ENCODE data around the gene ATOH8.

ATOH8 gene

GRCh38 chr2:85769983-85770362, 16.2 kb downstream of the ATOH8 start:
- no peak overlapping the region for H3K4me3 ChIP-seq (ENCODE audit: insufficient read depth, low read depth, low read length, poor library complexity, severe bottlenecking)
- no peaks in the 10 kb centered on the region for H3K4me1 ChIP-seq (ENCODE audit: control insufficient read depth, insufficient read depth, low read length, poor library complexity, severe bottlenecking)
- DNase-seq: no peak
- no peaks in the 10 kb centered on the region for H3K9me3 ChIP-seq (ENCODE audit: control insufficient read depth, low read length)
- H3K27me3 ChIP-seq (replicated peaks; ENCODE audit: control insufficient read depth, insufficient read depth, low read length, poor library complexity, severe bottlenecking): peaks cover 10% of the 10 kb centered on the region
- no peaks in the 10 kb centered on the region for H3K36me3 ChIP-seq (ENCODE audit: control insufficient read depth, insufficient read depth, low read length)
- no peak overlapping the region for H3K27ac ChIP-seq (ENCODE audit: insufficient read depth, low read length, poor library complexity, severe bottlenecking)

DNA sequence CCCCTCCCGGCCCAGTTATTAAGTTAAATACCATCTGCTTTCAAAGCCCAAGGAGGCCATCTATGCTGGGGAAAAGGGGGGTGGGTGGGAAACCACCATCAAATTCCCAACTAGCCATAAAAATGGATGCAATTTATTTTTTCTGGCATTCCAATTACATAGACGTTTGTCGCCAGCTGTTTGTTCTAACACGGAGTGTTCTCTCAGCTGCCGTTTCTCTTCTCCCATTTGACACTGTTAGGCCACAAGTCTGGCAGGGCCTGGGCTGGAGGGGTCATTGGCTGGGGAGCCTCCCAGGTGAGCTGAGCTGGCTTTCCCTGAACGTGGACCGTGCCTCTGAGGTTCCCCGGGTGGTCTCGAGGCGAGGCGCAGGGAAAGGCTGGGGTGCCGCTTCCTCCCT, 16.6 kb downstream of the ATOH8 start:
- Histone ChIP-seq H3K4me1 (ENCODE audit: control insufficient read depth, insufficient read depth, low read length, poor library complexity, severe bottlenecking) (no peaks in the 10 kb centered on the region), H3K36me3 (ENCODE audit: control insufficient read depth, insufficient read depth, low read length) (no peaks in the 10 kb centered on the region), H3K27ac (ENCODE audit: insufficient read depth, low read length, poor library complexity, severe bottlenecking) (no peak overlapping the region), H3K4me3 (ENCODE audit: insufficient read depth, low read depth, low read length, poor library complexity, severe bottlenecking) (no peak overlapping the region), H3K9me3 (ENCODE audit: control insufficient read depth, low read length) (no peaks in the 10 kb centered on the region), H3K27me3 (replicated peaks; ENCODE audit: control insufficient read depth, insufficient read depth, low read length, poor library complexity, severe bottlenecking) (peaks cover 6% of the 10 kb centered on the region)
- no peak for DNase-seq

DNA sequence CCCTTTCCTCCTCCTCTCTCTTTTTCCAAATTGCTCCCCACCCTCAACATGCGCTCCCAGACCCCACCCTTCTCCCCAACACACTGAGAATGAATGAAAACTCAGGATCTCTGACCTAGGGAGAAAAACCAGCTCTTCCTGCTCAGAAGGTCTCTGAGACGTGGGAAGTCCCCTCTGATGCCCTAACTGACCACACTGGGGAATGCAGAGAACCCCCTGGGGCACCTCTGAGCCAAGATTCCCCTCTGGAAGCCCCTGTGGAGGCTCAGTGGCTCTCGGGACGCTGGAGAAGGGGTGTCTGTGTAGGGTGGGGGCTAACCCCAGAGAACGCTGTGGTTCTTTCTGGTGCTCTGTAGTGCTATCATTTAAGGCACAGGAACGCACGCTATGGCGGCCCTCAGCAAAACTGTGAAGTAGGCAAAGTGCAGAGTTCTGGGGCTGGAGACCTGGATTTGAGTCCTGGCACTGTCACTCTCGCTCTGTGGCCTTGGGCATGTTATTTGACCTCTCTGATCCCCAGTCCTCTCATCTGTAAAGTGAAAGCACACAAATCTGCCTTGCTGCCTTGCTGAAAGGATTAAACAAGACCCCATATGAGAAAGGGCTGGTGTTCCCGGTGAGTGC, 17.1 kb downstream of the ATOH8 start:
- H3K27ac ChIP-seq (ENCODE audit: insufficient read depth, low read length, poor library complexity, severe bottlenecking): no peak overlapping the region
- no peaks in the 10 kb centered on the region for H3K4me1 ChIP-seq (ENCODE audit: control insufficient read depth, insufficient read depth, low read length, poor library complexity, severe bottlenecking)
- peaks cover 5% of the 10 kb centered on the region for H3K27me3 ChIP-seq (replicated peaks; ENCODE audit: control insufficient read depth, insufficient read depth, low read length, poor library complexity, severe bottlenecking)
- no peak for DNase-seq
- H3K4me3 ChIP-seq (ENCODE audit: insufficient read depth, low read depth, low read length, poor library complexity, severe bottlenecking): no peak overlapping the region
- H3K9me3 ChIP-seq (ENCODE audit: control insufficient read depth, low read length): no peaks in the 10 kb centered on the region
- H3K36me3 ChIP-seq (ENCODE audit: control insufficient read depth, insufficient read depth, low read length): no peaks in the 10 kb centered on the region

GRCh38 chr2:85771486-85771885, 17.7 kb downstream of the ATOH8 start:
- H3K4me3 ChIP-seq (ENCODE audit: insufficient read depth, low read depth, low read length, poor library complexity, severe bottlenecking): no peak overlapping the region
- peaks cover 5% of the 10 kb centered on the region for H3K27me3 ChIP-seq (replicated peaks; ENCODE audit: control insufficient read depth, insufficient read depth, low read length, poor library complexity, severe bottlenecking)
- no peak overlapping the region for H3K27ac ChIP-seq (ENCODE audit: insufficient read depth, low read length, poor library complexity, severe bottlenecking)
- H3K36me3 ChIP-seq (ENCODE audit: control insufficient read depth, insufficient read depth, low read length): no peaks in the 10 kb centered on the region
- H3K9me3 ChIP-seq (ENCODE audit: control insufficient read depth, low read length): no peaks in the 10 kb centered on the region
- no peak for DNase-seq
- no peaks in the 10 kb centered on the region for H3K4me1 ChIP-seq (ENCODE audit: control insufficient read depth, insufficient read depth, low read length, poor library complexity, severe bottlenecking)

GRCh38 chr2:85772019-85772745, 18.4 kb downstream of the ATOH8 start:
- no peaks in the 10 kb centered on the region for H3K36me3 ChIP-seq (ENCODE audit: control insufficient read depth, insufficient read depth, low read length)
- no peak overlapping the region for H3K27ac ChIP-seq (ENCODE audit: insufficient read depth, low read length, poor library complexity, severe bottlenecking)
- no peaks in the 10 kb centered on the region for H3K9me3 ChIP-seq (ENCODE audit: control insufficient read depth, low read length)
- H3K4me3 ChIP-seq (ENCODE audit: insufficient read depth, low read depth, low read length, poor library complexity, severe bottlenecking): no peak overlapping the region
- peaks cover 5% of the 10 kb centered on the region for H3K27me3 ChIP-seq (replicated peaks; ENCODE audit: control insufficient read depth, insufficient read depth, low read length, poor library complexity, severe bottlenecking)
- no peak for DNase-seq
- no peaks in the 10 kb centered on the region for H3K4me1 ChIP-seq (ENCODE audit: control insufficient read depth, insufficient read depth, low read length, poor library complexity, severe bottlenecking)

DNA sequence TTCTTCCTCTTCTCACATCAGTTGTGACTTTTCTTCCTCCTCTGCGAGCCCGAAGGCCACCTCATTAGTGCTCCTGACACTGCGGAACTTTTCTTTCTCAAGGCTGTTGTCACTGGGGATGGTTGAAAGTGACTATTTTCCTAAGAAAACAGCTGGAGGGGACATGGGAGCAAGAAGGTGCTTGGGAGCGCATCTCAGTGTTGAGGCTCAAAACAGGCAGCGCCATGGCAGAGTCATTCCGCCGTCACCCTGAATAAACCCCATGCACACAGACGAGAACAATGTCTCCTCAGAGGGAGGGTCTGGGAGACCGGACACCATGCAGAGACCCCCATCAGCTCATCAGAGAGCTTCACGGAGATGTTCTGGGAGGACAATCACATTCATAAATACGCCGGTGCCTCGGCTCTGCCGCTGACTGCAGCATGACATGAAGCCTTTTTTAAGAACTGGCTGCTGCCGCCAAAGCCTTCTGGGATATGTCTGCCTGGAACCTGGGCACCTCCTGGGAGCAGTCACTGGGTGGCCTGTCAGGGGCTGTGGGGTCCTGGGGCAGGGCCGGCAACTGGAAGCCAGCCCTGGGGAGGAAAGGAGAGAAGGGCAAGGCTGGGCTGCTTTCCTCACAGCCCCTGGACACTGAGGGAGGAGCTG, 19.2 kb downstream of the ATOH8 start:
- peaks cover 5% of the 10 kb centered on the region for H3K27me3 ChIP-seq (replicated peaks; ENCODE audit: control insufficient read depth, insufficient read depth, low read length, poor library complexity, severe bottlenecking)
- no peak overlapping the region for H3K27ac ChIP-seq (ENCODE audit: insufficient read depth, low read length, poor library complexity, severe bottlenecking)
- no peaks in the 10 kb centered on the region for H3K36me3 ChIP-seq (ENCODE audit: control insufficient read depth, insufficient read depth, low read length)
- no peak for DNase-seq
- H3K4me1 ChIP-seq (ENCODE audit: control insufficient read depth, insufficient read depth, low read length, poor library complexity, severe bottlenecking): no peaks in the 10 kb centered on the region
- H3K9me3 ChIP-seq (ENCODE audit: control insufficient read depth, low read length): no peaks in the 10 kb centered on the region
- H3K4me3 ChIP-seq (ENCODE audit: insufficient read depth, low read depth, low read length, poor library complexity, severe bottlenecking): no peak overlapping the region

DNA sequence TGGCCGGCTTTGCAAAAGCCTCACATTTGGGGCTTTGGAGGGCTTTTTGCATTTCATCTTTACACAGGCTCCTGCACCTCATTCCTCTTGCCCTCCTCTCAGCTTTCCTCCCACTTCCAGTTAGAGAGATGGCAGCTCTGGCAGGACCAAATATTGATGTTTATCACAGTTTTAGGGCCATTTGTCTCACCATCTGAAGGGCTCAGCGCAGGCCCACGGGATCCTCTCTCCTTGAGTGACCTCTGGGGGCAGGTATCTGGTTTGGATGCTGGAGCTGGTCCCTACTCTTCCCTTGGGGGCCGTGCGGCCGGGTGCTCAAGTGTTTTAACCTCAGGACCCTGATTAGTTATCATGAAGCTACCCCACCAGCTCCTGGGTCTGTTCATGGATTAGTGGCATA, 19.9 kb downstream of the ATOH8 start:
- Histone ChIP-seq H3K36me3 (ENCODE audit: control insufficient read depth, insufficient read depth, low read length) (no peaks in the 10 kb centered on the region), H3K27ac (ENCODE audit: insufficient read depth, low read length, poor library complexity, severe bottlenecking) (no peak overlapping the region), H3K27me3 (replicated peaks; ENCODE audit: control insufficient read depth, insufficient read depth, low read length, poor library complexity, severe bottlenecking) (peaks cover 5% of the 10 kb centered on the region), H3K4me1 (ENCODE audit: control insufficient read depth, insufficient read depth, low read length, poor library complexity, severe bottlenecking) (no peaks in the 10 kb centered on the region), H3K4me3 (ENCODE audit: insufficient read depth, low read depth, low read length, poor library complexity, severe bottlenecking) (no peak overlapping the region), H3K9me3 (ENCODE audit: control insufficient read depth, low read length) (no peaks in the 10 kb centered on the region)
- no peak for DNase-seq

DNA sequence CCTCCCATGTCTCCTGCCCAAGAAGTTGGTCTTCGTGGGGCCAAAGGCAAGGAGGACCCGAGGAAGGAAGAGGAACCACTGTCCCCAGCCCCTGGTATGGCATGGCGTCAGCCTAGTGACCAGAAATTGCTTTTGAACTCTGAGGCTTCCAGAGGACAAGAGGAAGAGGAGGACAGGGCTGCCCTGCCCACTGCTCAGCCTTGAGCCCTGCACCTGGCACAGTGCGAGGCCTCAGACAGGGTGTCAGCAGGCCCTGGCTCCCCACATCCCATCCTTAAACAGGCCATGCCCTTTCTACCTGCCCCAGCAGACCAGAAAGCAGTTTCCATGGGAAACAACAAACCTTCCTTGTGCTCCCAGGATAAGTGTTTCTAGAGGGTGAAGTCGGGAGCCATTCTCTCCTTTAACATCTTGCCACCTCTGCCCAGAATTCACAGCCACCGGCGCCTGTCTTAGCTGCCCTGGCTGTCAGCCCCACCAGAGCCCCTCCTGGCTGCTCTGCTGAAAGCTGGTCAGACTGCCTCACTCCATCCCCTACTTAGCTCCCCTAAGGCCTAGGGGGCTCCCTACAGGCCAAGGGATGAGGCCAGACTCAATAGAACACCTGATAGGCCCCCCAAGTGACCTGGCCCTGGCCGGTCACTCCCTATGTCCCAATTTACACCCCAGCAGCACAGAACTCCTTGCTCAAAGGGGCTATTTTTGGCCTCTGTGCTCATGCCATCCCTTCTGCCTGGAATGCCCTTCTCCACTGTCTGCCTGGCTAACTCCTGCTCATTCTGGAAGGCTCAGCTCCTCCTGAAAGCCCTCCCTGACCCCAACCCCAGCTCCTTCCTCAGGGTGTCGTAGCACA, 20.6 kb downstream of the ATOH8 start:
- Histone ChIP-seq H3K27ac (ENCODE audit: insufficient read depth, low read length, poor library complexity, severe bottlenecking) (no peak overlapping the region), H3K4me3 (ENCODE audit: insufficient read depth, low read depth, low read length, poor library complexity, severe bottlenecking) (no peak overlapping the region), H3K27me3 (replicated peaks; ENCODE audit: control insufficient read depth, insufficient read depth, low read length, poor library complexity, severe bottlenecking) (peaks cover 5% of the 10 kb centered on the region), H3K4me1 (ENCODE audit: control insufficient read depth, insufficient read depth, low read length, poor library complexity, severe bottlenecking) (no peaks in the 10 kb centered on the region), H3K9me3 (ENCODE audit: control insufficient read depth, low read length) (no peaks in the 10 kb centered on the region), H3K36me3 (ENCODE audit: control insufficient read depth, insufficient read depth, low read length) (no peaks in the 10 kb centered on the region)
- no peak for DNase-seq

DNA sequence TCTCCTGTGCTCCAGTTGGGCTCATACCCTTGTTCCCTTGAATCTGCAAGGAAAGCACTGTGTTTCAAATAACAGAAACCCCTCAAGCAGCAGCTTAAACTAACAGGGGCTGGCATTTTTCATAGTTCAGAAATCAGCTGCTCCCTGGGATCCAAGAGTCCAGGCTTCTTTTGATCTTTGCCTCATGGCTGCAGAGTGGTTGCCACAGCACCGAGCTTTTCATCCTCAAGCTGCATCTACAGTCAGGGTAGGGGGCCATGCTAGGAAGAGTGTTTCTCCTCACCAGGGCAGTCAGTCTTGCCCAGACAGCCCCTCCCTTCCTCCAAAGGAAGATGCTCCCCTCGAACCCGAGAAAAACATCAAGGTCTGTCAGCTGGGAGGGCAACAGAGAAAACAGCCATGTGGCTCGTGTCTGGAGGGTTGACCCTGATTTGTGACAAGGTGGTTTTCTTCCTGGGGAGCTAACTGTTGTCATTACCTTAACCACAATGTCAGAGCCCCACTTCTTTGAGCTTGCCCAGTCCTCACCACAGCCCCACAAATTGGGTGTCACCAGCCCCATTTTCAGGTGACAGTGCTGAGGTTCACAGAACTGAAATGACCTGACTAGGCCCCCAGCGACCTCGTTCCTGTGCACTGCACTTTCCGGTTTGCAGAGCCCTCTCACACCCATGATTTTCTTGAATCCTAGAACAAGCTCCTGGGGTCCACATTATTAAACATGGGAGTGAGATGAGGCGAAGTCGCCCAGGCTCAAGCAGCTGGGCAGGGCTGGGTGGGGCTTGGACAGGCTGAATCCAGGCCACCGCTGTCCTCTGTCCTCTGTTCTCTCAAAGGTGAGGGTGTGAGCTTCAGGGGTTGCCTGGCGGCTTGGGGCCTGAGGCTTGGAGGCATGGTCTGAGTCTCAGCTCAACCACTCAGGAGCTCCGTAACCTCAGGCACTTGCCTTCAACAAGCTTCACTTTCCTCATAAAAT, 21.9 kb downstream of the ATOH8 start:
- H3K27ac ChIP-seq (ENCODE audit: insufficient read depth, low read length, poor library complexity, severe bottlenecking): no peak overlapping the region
- no peak overlapping the region for H3K4me3 ChIP-seq (ENCODE audit: insufficient read depth, low read depth, low read length, poor library complexity, severe bottlenecking)
- no peaks in the 10 kb centered on the region for H3K9me3 ChIP-seq (ENCODE audit: control insufficient read depth, low read length)
- H3K27me3 ChIP-seq (replicated peaks; ENCODE audit: control insufficient read depth, insufficient read depth, low read length, poor library complexity, severe bottlenecking): peaks cover 1% of the 10 kb centered on the region
- no peak for DNase-seq
- no peaks in the 10 kb centered on the region for H3K36me3 ChIP-seq (ENCODE audit: control insufficient read depth, insufficient read depth, low read length)
- H3K4me1 ChIP-seq (ENCODE audit: control insufficient read depth, insufficient read depth, low read length, poor library complexity, severe bottlenecking): no peaks in the 10 kb centered on the region

All from effector memory CD4-positive, alpha-beta T cell (primary cell).